K562 (cell line): ENCODE data around the gene NISCH. TPM values are rescaled to one million over a fixed set of nuclear protein-coding genes. Genes with fewer than 3 reads are reported as not detected.

Experiments used
- ATAC-seq: fragments of 200-7000 bp; cut with Tn5 transposase; 3 replicates; pipeline ENCODE4 v1.9.1; 2020; ENCODE audit warnings: moderate library complexity
- BruUV-seq: library from RNA; stranded (reverse); fragments of 400-500 nt; replicated peaks from 2 replicates; lab custom pipeline; 2021; lab: Mats Ljungman, UMichigan
- CTCF ChIA-PET: fragments of 300-600 bp; formaldehyde crosslinking; extraction: SDS; loops from one replicate; lab custom pipeline; 2021; ENCODE audit warnings: low intra/inter-chr PET ratio; lab: Yijun Ruan, JAX
- POLR2A ChIA-PET: fragments of 300-600, 350-650 bp; sonication (Branson Sonifier 250); formaldehyde crosslinking; extraction: SDS; loops from one replicate; lab custom pipeline; 2021; ENCODE audit warnings: antibody characterized with exemption, inconsistent platforms; lab: Yijun Ruan, JAX
- DNase-seq, 4 experiments: peaks; one replicate each; pipeline versions ENCODE4 v3.0.0 to v3.0.0-alpha.2; 2011 to 2018; ENCODE audit warnings: low spot score in 3 of 4, mixed read lengths in 3 of 4; ENCODE audit errors: extremely low read depth in 1 of 4
- FAIRE-seq: peaks from 2 replicates; lab custom pipeline; 2011; peaks lifted over from hg19 to GRCh38; lab: Jason Lieb, UNC
- H2AFZ ChIP-seq: 2 replicates; pipeline ENCODE4 v1.6.0; 2011; ENCODE audit warnings: low read depth, low read length, control low read depth, inconsistent platforms
- H3K27ac ChIP-seq: fragments of 200-600 bp; 3 replicates; pipeline ENCODE4 v1.8.0; 2011; ENCODE audit warnings: low read depth, mild to moderate bottlenecking, control low read depth, inconsistent platforms, low read length, moderate library complexity, mixed read lengths; ENCODE audit errors: extremely low read depth
- H3K27me3 ChIP-seq, 2 experiments: fragments of 300-600 bp in 1 of 2; 2 replicates in 1 of 2; 3 replicates in 1 of 2; pipeline versions ENCODE4 v1.6.0 to v1.8.0; 2011; ENCODE audit warnings: inconsistent platforms in 2 of 2, low read length in 2 of 2, mild to moderate bottlenecking in 1 of 2, mixed read lengths in 1 of 2, moderate library complexity in 1 of 2; ENCODE audit not compliant: control insufficient read depth in 2 of 2, insufficient read depth in 2 of 2
- H3K36me3 ChIP-seq: fragments of 300-600 bp; 3 replicates; pipeline ENCODE4 v1.8.0; 2011; ENCODE audit warnings: mild to moderate bottlenecking, low read length, inconsistent platforms; ENCODE audit not compliant: control insufficient read depth, insufficient read depth
- H3K4me1 ChIP-seq, 2 experiments: fragments of 200-600 bp in 1 of 2; replicated peaks in 1 of 2; 2 replicates in 1 of 2; 3 replicates in 1 of 2; pipeline versions ENCODE4 v1.5.1 to v1.8.0; 2011; ENCODE audit warnings: inconsistent platforms in 2 of 2, low read length in 2 of 2, mild to moderate bottlenecking in 1 of 2, mixed read lengths in 1 of 2, moderate library complexity in 1 of 2; ENCODE audit not compliant: control insufficient read depth in 2 of 2, insufficient read depth in 2 of 2
- H3K4me2 ChIP-seq: 2 replicates; pipeline ENCODE4 v1.6.1; 2011; ENCODE audit warnings: low read length, control low read depth, inconsistent platforms, mixed read lengths; ENCODE audit not compliant: insufficient read depth
- H3K4me3 ChIP-seq: fragments of 200-600 bp; sonication (generic), shearing (Covaris generic); 2 replicates; pipeline ENCODE4 v1.5.1; 2016; ENCODE audit warnings: control low read depth, inconsistent platforms
- H3K79me2 ChIP-seq: fragments of 200-600 bp; 3 replicates; pipeline ENCODE4 v1.8.0; 2011; ENCODE audit warnings: low read length, inconsistent platforms; ENCODE audit not compliant: control insufficient read depth, insufficient read depth
- H3K9ac ChIP-seq, 2 experiments: 2 replicates each; pipeline versions ENCODE4 v1.6.0 to v1.6.1; 2011; ENCODE audit warnings: low read depth in 2 of 2, low read length in 2 of 2, control low read depth in 1 of 2, inconsistent platforms in 1 of 2, mild to moderate bottlenecking in 1 of 2, mixed read lengths in 1 of 2; ENCODE audit not compliant: insufficient read depth in 1 of 2
- H3K9me1 ChIP-seq: one replicate; pipeline ENCODE4 v1.6.0; 2011; ENCODE audit warnings: inconsistent platforms, mild to moderate bottlenecking, low read length, moderate library complexity; ENCODE audit not compliant: control insufficient read depth, insufficient read depth
- H3K9me3 ChIP-seq: replicated peaks from 2 replicates; pipeline ENCODE4 v1.5.1; 2011; ENCODE audit warnings: low read depth, low read length, inconsistent platforms; ENCODE audit not compliant: control insufficient read depth, insufficient read depth
- H4K20me1 ChIP-seq: replicated peaks from 2 replicates; pipeline ENCODE4 v1.6.1; 2011; ENCODE audit warnings: low read length, inconsistent platforms, mixed read lengths; ENCODE audit not compliant: control insufficient read depth, insufficient read depth
- NFE2L1 ChIP-seq: fragments of 450-650 bp; IDR thresholded peaks from 2 replicates; pipeline ENCODE4 v1.6.1; 2016; ENCODE audit warnings: missing genetic modification characterization, low read depth, mild to moderate bottlenecking, missing compliant biosample characterization, moderate library complexity, borderline replicate concordance
- POLR2H ChIP-seq: IDR thresholded peaks from 2 replicates; pipeline ENCODE4 v1.6.1; 2016; ENCODE audit warnings: missing genetic modification characterization, low read depth, mild to moderate bottlenecking, control low read depth, missing compliant biosample characterization, moderate library complexity
- WGBS: fragments of 100-300 bp; shearing (Covaris generic); methylation state at CpG from one replicate; pipeline ENCODE4 v1.1.6; 2016; ENCODE audit warnings: low coverage, mixed read lengths; ENCODE audit not compliant: insufficient coverage; ENCODE audit errors: missing lambda C conversion rate; 5-methylcytosine and 5-hydroxymethylcytosine counted together
- in situ Hi-C: fragments of 300-500 bp; cut with MboI; formaldehyde crosslinking; loops from 4 replicates; pipeline ENCODE4 v1.15.0; 2018; ENCODE audit warnings: inconsistent platforms, mixed read lengths
- intact Hi-C: fragments of 100-400 bp; cut with micrococcal nuclease; formaldehyde crosslinking; loops from 2 replicates; pipeline ENCODE4 v1.14.2; 2022
- polyA plus RNA-seq, 8 experiments: library from polyadenylated mRNA; depleted of rRNA in 4 of 8; stranded (reverse) in 5 of 8; unstranded in 3 of 8; fragments of >200 nt; fragmentation: Nextera tagmentation in 2 of 8; fragmentation: Illumina TruSeq in 1 of 8; extraction: Ambion mirVana in 2 of 8; extraction: Trizol in 1 of 8; gene quantifications; 2 replicates each; pipeline versions ENCODE4 v1.2.1 to v1.2.3, GENCODE V29; 2011 to 2014; ENCODE audit warnings: inconsistent platforms in 1 of 8, missing spikeins in 1 of 8
- total RNA-seq, 7 experiments: library from RNA; depleted of rRNA in 6 of 7; stranded (reverse); fragments of >200 nt in 6 of 7; fragmentation: Illumina TruSeq in 2 of 7; extraction: Trizol in 2 of 7; gene quantifications; 2 replicates each; pipeline versions ENCODE4 v1.2.1 to v1.2.3, GENCODE V29; 2011 to 2021; ENCODE audit warnings: low replicate concordance in 1 of 7
- TF ChIP-seq, protein P1 (sequence below): fragments of 450-650 bp; IDR thresholded peaks from 2 replicates; pipeline ENCODE4 v1.6.1; 2016; ENCODE audit warnings: mild to moderate bottlenecking
- TF ChIP-seq, protein P2 (sequence below): sonication (generic); formaldehyde crosslinking; IDR thresholded peaks from 2 replicates; pipeline ENCODE4 v1.8.1; 2022; ENCODE audit warnings: missing genetic modification reagents

NISCH gene
- total and polyA plus RNA-seq, 9 of the 15 experiments (the other 6 are each of a cell fraction or from before 2014, with no cell fraction given), result 0.44 to 43.5 (median 23.4) TPM

DNA sequence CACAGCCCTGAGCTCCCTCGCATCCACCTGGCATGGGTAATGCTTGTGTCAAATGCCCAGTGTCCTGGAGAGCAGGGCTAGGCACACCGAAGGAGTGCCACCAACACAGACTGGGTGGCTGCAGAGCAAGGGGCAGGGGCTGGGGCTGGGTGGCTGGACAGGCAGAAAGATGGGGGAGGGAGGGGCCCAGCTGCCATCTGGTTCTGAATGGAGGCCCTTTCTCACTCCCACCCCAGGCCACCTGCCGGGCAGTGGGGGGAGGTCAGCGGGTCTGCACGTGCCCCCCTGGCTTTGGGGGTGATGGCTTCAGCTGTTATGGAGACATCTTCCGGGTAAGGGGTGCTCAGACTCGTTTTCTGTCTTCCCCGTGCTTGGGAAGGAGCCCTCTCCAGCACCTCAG lies 56.7 kb downstream of the NISCH start:
- intact Hi-C loops (no loop called here), in situ Hi-C loops (no loop called here)
- Histone ChIP-seq H2AFZ (no peak overlapping the region), H3K27ac (no peak overlapping the region), H4K20me1 (no peaks in the 10 kb centered on the region), H3K4me1 (peaks cover 0 to 37% of the 10 kb centered on the region in 2 experiments; a peak in 2 of 5 replicates), H3K27me3 (peaks cover 0 to 37% of the 10 kb centered on the region in 2 experiments; a peak in 2 of 5 replicates), H3K36me3 (no peaks in the 10 kb centered on the region), H3K9me1 (no peaks in the 10 kb centered on the region), H3K9ac (no peak overlapping the region), H3K79me2 (no peaks in the 10 kb centered on the region), H3K4me2 (no peak overlapping the region), H3K9me3 (no peaks in the 10 kb centered on the region), H3K4me3 (no peak overlapping the region)
- TF ChIP-seq NFE2L1 (tag) (no peak), POLR2H (tag) (no peak)
- TF ChIP-seq, protein P1, sequence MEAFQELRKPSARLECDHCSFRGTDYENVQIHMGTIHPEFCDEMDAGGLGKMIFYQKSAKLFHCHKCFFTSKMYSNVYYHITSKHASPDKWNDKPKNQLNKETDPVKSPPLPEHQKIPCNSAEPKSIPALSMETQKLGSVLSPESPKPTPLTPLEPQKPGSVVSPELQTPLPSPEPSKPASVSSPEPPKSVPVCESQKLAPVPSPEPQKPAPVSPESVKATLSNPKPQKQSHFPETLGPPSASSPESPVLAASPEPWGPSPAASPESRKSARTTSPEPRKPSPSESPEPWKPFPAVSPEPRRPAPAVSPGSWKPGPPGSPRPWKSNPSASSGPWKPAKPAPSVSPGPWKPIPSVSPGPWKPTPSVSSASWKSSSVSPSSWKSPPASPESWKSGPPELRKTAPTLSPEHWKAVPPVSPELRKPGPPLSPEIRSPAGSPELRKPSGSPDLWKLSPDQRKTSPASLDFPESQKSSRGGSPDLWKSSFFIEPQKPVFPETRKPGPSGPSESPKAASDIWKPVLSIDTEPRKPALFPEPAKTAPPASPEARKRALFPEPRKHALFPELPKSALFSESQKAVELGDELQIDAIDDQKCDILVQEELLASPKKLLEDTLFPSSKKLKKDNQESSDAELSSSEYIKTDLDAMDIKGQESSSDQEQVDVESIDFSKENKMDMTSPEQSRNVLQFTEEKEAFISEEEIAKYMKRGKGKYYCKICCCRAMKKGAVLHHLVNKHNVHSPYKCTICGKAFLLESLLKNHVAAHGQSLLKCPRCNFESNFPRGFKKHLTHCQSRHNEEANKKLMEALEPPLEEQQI, result no peak
- TF ChIP-seq, protein P2, sequence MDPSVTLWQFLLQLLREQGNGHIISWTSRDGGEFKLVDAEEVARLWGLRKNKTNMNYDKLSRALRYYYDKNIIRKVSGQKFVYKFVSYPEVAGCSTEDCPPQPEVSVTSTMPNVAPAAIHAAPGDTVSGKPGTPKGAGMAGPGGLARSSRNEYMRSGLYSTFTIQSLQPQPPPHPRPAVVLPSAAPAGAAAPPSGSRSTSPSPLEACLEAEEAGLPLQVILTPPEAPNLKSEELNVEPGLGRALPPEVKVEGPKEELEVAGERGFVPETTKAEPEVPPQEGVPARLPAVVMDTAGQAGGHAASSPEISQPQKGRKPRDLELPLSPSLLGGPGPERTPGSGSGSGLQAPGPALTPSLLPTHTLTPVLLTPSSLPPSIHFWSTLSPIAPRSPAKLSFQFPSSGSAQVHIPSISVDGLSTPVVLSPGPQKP (CRISPR knock-in tag), result no peak
- BruUV-seq, result no TSS peak
- POLR2A ChIA-PET, result interaction anchor here (0.7 to 2.1 kb wide), 4 partner anchors 14 to 778 kb away, joined by 3 to 6 read pairs (median 4); no protein-coding TSS in a partner anchor
- CTCF ChIA-PET, result no interaction called here
- 3% methylated on average over 5 of the region's 8 CpGs for WGBS
- DNase-seq (no peak), ATAC-seq (no peak), FAIRE-seq (no peak)
